ENCODE data around the gene FGF9. TPM values are rescaled to one million over a fixed set of nuclear protein-coding genes. Genes with fewer than 3 reads are reported as not detected.

Gene FGF9
- polyA plus RNA-seq, 1 donor (not counting 4 experiments of a cell fraction or from before 2014, with no cell fraction given) = not detected

DNA sequence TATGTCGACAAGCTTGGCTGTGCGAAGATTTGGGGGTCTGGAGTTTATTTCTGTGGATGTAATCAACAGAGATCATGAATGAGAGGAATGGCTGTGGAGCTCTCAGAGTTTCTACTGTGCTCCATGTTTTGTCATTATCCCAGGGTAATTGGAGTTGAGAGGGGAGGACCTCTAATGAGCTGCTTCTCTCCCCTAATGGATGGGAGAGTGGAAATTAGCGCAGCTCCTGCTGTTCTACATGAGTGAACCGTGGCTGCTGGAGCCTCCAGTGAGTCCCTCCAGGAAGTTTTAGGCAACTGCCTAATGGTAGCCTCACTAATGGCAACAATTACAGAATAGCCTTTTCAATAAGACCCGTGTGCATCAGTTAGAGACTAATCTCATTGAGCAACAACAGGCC lies 31.3 kb upstream of the FGF9 start:
- Histone ChIP-seq H3K27me3 (ENCODE audit: control insufficient read depth, extremely low read depth, insufficient read depth, low read length) (no peaks in the 10 kb centered on the region), H4K20me1 (ENCODE audit: control insufficient read depth, extremely low read depth, insufficient read depth, low read length) (no peaks in the 10 kb centered on the region)

DNA sequence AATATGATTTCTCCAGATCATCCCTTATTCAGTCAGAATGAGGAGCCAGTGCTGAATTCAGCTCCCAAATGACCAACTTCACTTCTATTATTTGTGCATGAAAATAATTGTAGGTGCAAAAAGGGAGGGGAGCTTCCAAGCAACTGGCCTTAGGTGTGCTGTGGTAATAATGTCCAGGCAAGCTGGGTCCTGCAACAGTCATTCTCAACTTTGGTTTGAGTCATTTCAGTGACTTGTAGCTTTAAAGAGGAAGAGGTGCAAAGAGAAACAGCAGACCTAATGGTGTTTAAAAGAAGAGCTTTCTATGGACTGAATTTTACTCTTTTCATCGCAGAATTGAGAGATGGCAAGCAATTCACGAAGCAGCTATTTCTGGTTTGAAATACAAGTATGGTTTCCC lies 29.2 kb upstream of the FGF9 start:
- no peak overlapping the region for H3K4me3 ChIP-seq (ENCODE audit: control insufficient read depth in 2 of 3, extremely low read depth in 1 of 3, insufficient read depth in 2 of 3, low read depth in 1 of 3, low read length in 3 of 3)
- H3K27ac ChIP-seq (ENCODE audit: control insufficient read depth, insufficient read depth, low read length) = no peak overlapping the region
- DNase-seq (ENCODE audit: low read depth, low spot score) (peak; percentile 26), FAIRE-seq (peak; percentile 75)
- H4K20me1 ChIP-seq (ENCODE audit: control insufficient read depth, extremely low read depth, insufficient read depth, low read length) = no peaks in the 10 kb centered on the region
- dilution Hi-C loops (cut with MboI; ENCODE audit: extremely low pct_ligation_motif_present, low sequenced_read_pairs) = no loop called here
- no peak overlapping the region for H3K9ac ChIP-seq (ENCODE audit: control insufficient read depth, extremely low read depth, insufficient read depth, low read length)
- no peaks in the 10 kb centered on the region for H3K79me2 ChIP-seq (ENCODE audit: control insufficient read depth, insufficient read depth, low read length)
- peaks cover 33% of the 10 kb centered on the region for H3K4me1 ChIP-seq (ENCODE audit: control insufficient read depth, extremely low read depth, insufficient read depth, low read length)
- peak overlapping the region; percentile 45 for H3K4me2 ChIP-seq (ENCODE audit: control insufficient read depth, extremely low read depth, insufficient read depth, low read depth, low read length)
- no peaks in the 10 kb centered on the region for H3K9me1 ChIP-seq (ENCODE audit: control insufficient read depth, extremely low read depth, insufficient read depth, low read length)
- no peak for TF ChIP-seq EZH2 (IDR thresholded peaks at IDR 0.05; ENCODE audit: low read length)
- TF ChIP-seq, protein P1, sequence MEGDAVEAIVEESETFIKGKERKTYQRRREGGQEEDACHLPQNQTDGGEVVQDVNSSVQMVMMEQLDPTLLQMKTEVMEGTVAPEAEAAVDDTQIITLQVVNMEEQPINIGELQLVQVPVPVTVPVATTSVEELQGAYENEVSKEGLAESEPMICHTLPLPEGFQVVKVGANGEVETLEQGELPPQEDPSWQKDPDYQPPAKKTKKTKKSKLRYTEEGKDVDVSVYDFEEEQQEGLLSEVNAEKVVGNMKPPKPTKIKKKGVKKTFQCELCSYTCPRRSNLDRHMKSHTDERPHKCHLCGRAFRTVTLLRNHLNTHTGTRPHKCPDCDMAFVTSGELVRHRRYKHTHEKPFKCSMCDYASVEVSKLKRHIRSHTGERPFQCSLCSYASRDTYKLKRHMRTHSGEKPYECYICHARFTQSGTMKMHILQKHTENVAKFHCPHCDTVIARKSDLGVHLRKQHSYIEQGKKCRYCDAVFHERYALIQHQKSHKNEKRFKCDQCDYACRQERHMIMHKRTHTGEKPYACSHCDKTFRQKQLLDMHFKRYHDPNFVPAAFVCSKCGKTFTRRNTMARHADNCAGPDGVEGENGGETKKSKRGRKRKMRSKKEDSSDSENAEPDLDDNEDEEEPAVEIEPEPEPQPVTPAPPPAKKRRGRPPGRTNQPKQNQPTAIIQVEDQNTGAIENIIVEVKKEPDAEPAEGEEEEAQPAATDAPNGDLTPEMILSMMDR (optimal IDR thresholded peaks at IDR 0.05 in 1 of 3, IDR thresholded peaks at IDR 0.05 in 1 of 3, conservative IDR thresholded peaks at IDR 0.05 in 1 of 3; ENCODE audit: extremely low read depth in 1 of 3, insufficient read depth in 2 of 3, low read length in 3 of 3) = no peak
- H3K36me3 ChIP-seq (ENCODE audit: control insufficient read depth in 2 of 2, extremely low read depth in 1 of 2, insufficient read depth in 2 of 2, low read length in 2 of 2) = no peaks in the 10 kb centered on the region
- H3K9me3 ChIP-seq (ENCODE audit: control insufficient read depth, low read depth, low read length) = no peaks in the 10 kb centered on the region
- no peaks in the 10 kb centered on the region for H3K27me3 ChIP-seq (ENCODE audit: control insufficient read depth, extremely low read depth, insufficient read depth, low read length)
- H2AFZ ChIP-seq (ENCODE audit: control insufficient read depth, low read length) = no peak overlapping the region

More for the DNA sequence above, 31.3 kb upstream of the FGF9 start:
- no peak overlapping the region for H3K4me2 ChIP-seq (ENCODE audit: control insufficient read depth, extremely low read depth, insufficient read depth, low read depth, low read length)
- H3K4me1 ChIP-seq (ENCODE audit: control insufficient read depth, extremely low read depth, insufficient read depth, low read length) = peaks cover 36% of the 10 kb centered on the region
- no peak for FAIRE-seq
- H3K4me3 ChIP-seq (ENCODE audit: control insufficient read depth in 2 of 3, extremely low read depth in 1 of 3, insufficient read depth in 2 of 3, low read depth in 1 of 3, low read length in 3 of 3) = no peak overlapping the region
- H3K9me3 ChIP-seq (ENCODE audit: control insufficient read depth, low read depth, low read length) = no peaks in the 10 kb centered on the region
- no peak overlapping the region for H3K27ac ChIP-seq (ENCODE audit: control insufficient read depth, insufficient read depth, low read length)
- no peak for TF ChIP-seq EZH2 (IDR thresholded peaks at IDR 0.05; ENCODE audit: low read length)
- TF ChIP-seq, protein P1 (optimal IDR thresholded peaks at IDR 0.05 in 1 of 3, IDR thresholded peaks at IDR 0.05 in 1 of 3, conservative IDR thresholded peaks at IDR 0.05 in 1 of 3; ENCODE audit: extremely low read depth in 1 of 3, insufficient read depth in 2 of 3, low read length in 3 of 3) = no peak
- H2AFZ ChIP-seq (ENCODE audit: control insufficient read depth, low read length) = no peak overlapping the region
- dilution Hi-C loops (cut with MboI; ENCODE audit: extremely low pct_ligation_motif_present, low sequenced_read_pairs) = no loop called here
- H3K36me3 ChIP-seq (ENCODE audit: control insufficient read depth in 2 of 2, extremely low read depth in 1 of 2, insufficient read depth in 2 of 2, low read length in 2 of 2) = no peaks in the 10 kb centered on the region
- DNase-seq (ENCODE audit: low read depth, low spot score) = no peak
- H3K79me2 ChIP-seq (ENCODE audit: control insufficient read depth, insufficient read depth, low read length) = no peaks in the 10 kb centered on the region
- H3K9me1 ChIP-seq (ENCODE audit: control insufficient read depth, extremely low read depth, insufficient read depth, low read length) = no peaks in the 10 kb centered on the region
- H3K9ac ChIP-seq (ENCODE audit: control insufficient read depth, extremely low read depth, insufficient read depth, low read length) = no peak overlapping the region
